ENCODE results near the gene ACOT2.
"Not testable (repeated sequence)": the region's sequence is repeated elsewhere in the genome, so short reads cannot be mapped to it uniquely, and the experiment has no call there.

The ACOT2 gene

GRCh38 chr14:73567951-73568885 is 795 bp upstream of the ACOT2 start:
- no peak for DNase-seq (ENCODE audit: low read depth in 2 of 2)

GRCh38 chr14:73568886-73569184 is 178 bp upstream of the ACOT2 start:
- DNase-seq (ENCODE audit: low read depth in 2 of 2), result not testable (repeated sequence)

GRCh38 chr14:73570913-73571312 is 1.9 kb downstream of the ACOT2 start:
- DNase-seq (ENCODE audit: low read depth in 2 of 2), result peak in 1 of 2 donors; percentile 34

- DNase-seq (ENCODE audit: low read depth in 2 of 2), result not testable (repeated sequence)
Measured at GRCh38 chr14:73573034-73573433, 4.0 kb downstream of the ACOT2 start.

- DNase-seq (ENCODE audit: low read depth in 2 of 2), result not testable (repeated sequence)
Measured at GRCh38 chr14:73573740-73574139, 4.7 kb downstream of the ACOT2 start.

GRCh38 chr14:73574251-73574650 is 5.2 kb downstream of the ACOT2 start:
- DNase-seq (ENCODE audit: low read depth in 2 of 2), result not testable (repeated sequence)

- no peak for DNase-seq (ENCODE audit: low read depth in 2 of 2)
Measured at GRCh38 chr14:73576391-73576790, 7.4 kb downstream of the ACOT2 start.

- not testable (repeated sequence) for DNase-seq (ENCODE audit: low read depth in 2 of 2)
Measured at GRCh38 chr14:73577214-73577613, 8.2 kb downstream of the ACOT2 start.

- DNase-seq (ENCODE audit: low read depth in 2 of 2), result not testable (repeated sequence)
Measured at GRCh38 chr14:73582102-73582979, 13.3 kb downstream of the ACOT2 start.

GRCh38 chr14:73588695-73589094 is 19.7 kb downstream of the ACOT2 start:
- DNase-seq (ENCODE audit: low read depth in 2 of 2), result no peak

GRCh38 chr14:73589116-73589515 is 20.1 kb downstream of the ACOT2 start:
- no peak for DNase-seq (ENCODE audit: low read depth in 2 of 2)

GRCh38 chr14:73590673-73591004 is 21.6 kb downstream of the ACOT2 start:
- DNase-seq (ENCODE audit: low read depth in 2 of 2), result not testable (repeated sequence)

GRCh38 chr14:73591690-73592449 is 22.9 kb downstream of the ACOT2 start, which contains the start of gene ACOT4:
Gene ACOT4, plus strand, starts transcription at chr14:73591873. Its CDS starts 87 bp downstream, at chr14:73591960.
- peak in 1 of 2 donors; percentile 29 for DNase-seq (ENCODE audit: low read depth in 2 of 2)

- DNase-seq (ENCODE audit: low read depth in 2 of 2), result no peak
Measured at GRCh38 chr14:73594491-73594890, 25.5 kb downstream of the ACOT2 start.

GRCh38 chr14:73599499-73599898 is 30.5 kb downstream of the ACOT2 start:
- DNase-seq (ENCODE audit: low read depth in 2 of 2), result no peak

GRCh38 chr14:73602994-73603393 is 34.0 kb downstream of the ACOT2 start:
- DNase-seq (ENCODE audit: low read depth in 2 of 2), result no peak

GRCh38 chr14:73606271-73606670 is 37.3 kb downstream of the ACOT2 start:
- DNase-seq (ENCODE audit: low read depth in 2 of 2), result no peak

GRCh38 chr14:73607241-73607640 is 38.2 kb downstream of the ACOT2 start:
- no peak for DNase-seq (ENCODE audit: low read depth in 2 of 2)

- DNase-seq (ENCODE audit: low read depth in 2 of 2), result no peak
Measured at GRCh38 chr14:73610687-73611086, 41.7 kb downstream of the ACOT2 start.

- peak; percentile 30 to 50 for DNase-seq (ENCODE audit: low read depth in 2 of 2)
Measured at GRCh38 chr14:73612339-73613045, 43.5 kb downstream of the ACOT2 start, which contains the start of gene ACOT6. Gene ACOT6, plus strand, starts transcription at chr14:73612517. Its CDS starts 55 bp downstream, at chr14:73612572.

GRCh38 chr14:73613046-73613383 is 44.0 kb downstream of the ACOT2 start:
- no peak for DNase-seq (ENCODE audit: low read depth in 2 of 2)
